ENCODE measurements around the gene PCDH15.

Gene PCDH15

GRCh38 chr10:54065106-54065505, 735.9 kb downstream of the PCDH15 start:
- H3K4me2 ChIP-seq (ENCODE audit: low read depth, low read length, poor library complexity, severe bottlenecking): no peak overlapping the region
- H3K27me3 ChIP-seq (ENCODE audit: low read length): no peaks in the 10 kb centered on the region
- H3K27ac ChIP-seq (ENCODE audit: low read depth, low read length): no peak overlapping the region
- H3K36me3 ChIP-seq (ENCODE audit: low read length): no peaks in the 10 kb centered on the region
- H4K20me1 ChIP-seq (ENCODE audit: low read depth, low read length): no peaks in the 10 kb centered on the region
- no peaks in the 10 kb centered on the region for H3K79me2 ChIP-seq (ENCODE audit: insufficient read depth, low read length)
- no peak for TF ChIP-seq CTCF (IDR thresholded peaks at IDR 0.05; ENCODE audit: insufficient read depth, low read length, poor library complexity, severe bottlenecking)
- no peak for TF ChIP-seq EZH2phosphoT487 (conservative IDR thresholded peaks at IDR 0.05; ENCODE audit: low read length)
- no peaks in the 10 kb centered on the region for H3F3A ChIP-seq (ENCODE audit: insufficient read depth)
- H3K9me2 ChIP-seq (replicated peaks; ENCODE audit: insufficient read depth, low read length): no peaks in the 10 kb centered on the region
- H2AFZ ChIP-seq (ENCODE audit: low read depth, low read length, severe bottlenecking): no peak overlapping the region
- H3K9me3 ChIP-seq (ENCODE audit: insufficient read depth, low read length): no peaks in the 10 kb centered on the region
- no peak overlapping the region for H3K9ac ChIP-seq (ENCODE audit: low read length)
- no peak overlapping the region for H3K4me3 ChIP-seq (ENCODE audit: insufficient read depth, low read length, poor library complexity, severe bottlenecking)

GRCh38 chr10:54064215-54064614, 736.8 kb downstream of the PCDH15 start:
- no peaks in the 10 kb centered on the region for H3K9me3 ChIP-seq (ENCODE audit: insufficient read depth, low read length)
- H3K9ac ChIP-seq (ENCODE audit: low read length): no peak overlapping the region
- no peaks in the 10 kb centered on the region for H3F3A ChIP-seq (ENCODE audit: insufficient read depth)
- no peaks in the 10 kb centered on the region for H3K9me2 ChIP-seq (replicated peaks; ENCODE audit: insufficient read depth, low read length)
- H3K79me2 ChIP-seq (ENCODE audit: insufficient read depth, low read length): no peaks in the 10 kb centered on the region
- no peak overlapping the region for H3K4me2 ChIP-seq (ENCODE audit: low read depth, low read length, poor library complexity, severe bottlenecking)
- H2AFZ ChIP-seq (ENCODE audit: low read depth, low read length, severe bottlenecking): no peak overlapping the region
- no peaks in the 10 kb centered on the region for H3K27me3 ChIP-seq (ENCODE audit: low read length)
- H3K27ac ChIP-seq (ENCODE audit: low read depth, low read length): no peak overlapping the region
- TF ChIP-seq CTCF (IDR thresholded peaks at IDR 0.05; ENCODE audit: insufficient read depth, low read length, poor library complexity, severe bottlenecking) (no peak), EZH2phosphoT487 (conservative IDR thresholded peaks at IDR 0.05; ENCODE audit: low read length) (no peak)
- H3K36me3 ChIP-seq (ENCODE audit: low read length): no peaks in the 10 kb centered on the region
- no peak overlapping the region for H3K4me3 ChIP-seq (ENCODE audit: insufficient read depth, low read length, poor library complexity, severe bottlenecking)
- H4K20me1 ChIP-seq (ENCODE audit: low read depth, low read length): no peaks in the 10 kb centered on the region

- no peaks in the 10 kb centered on the region for H3K9me3 ChIP-seq (ENCODE audit: insufficient read depth, low read length)
- no peak overlapping the region for H2AFZ ChIP-seq (ENCODE audit: low read depth, low read length, severe bottlenecking)
Observed at GRCh38 chr10:54063514-54063913, 737.5 kb downstream of the PCDH15 start.

More at GRCh38 chr10:54063514-54063913, 737.5 kb downstream of the PCDH15 start:
- H3K27ac ChIP-seq (ENCODE audit: low read depth, low read length): no peak overlapping the region
- no peaks in the 10 kb centered on the region for H3K36me3 ChIP-seq (ENCODE audit: low read length)
- H3K4me2 ChIP-seq (ENCODE audit: low read depth, low read length, poor library complexity, severe bottlenecking): no peak overlapping the region
- no peaks in the 10 kb centered on the region for H4K20me1 ChIP-seq (ENCODE audit: low read depth, low read length)
- no peak overlapping the region for H3K9ac ChIP-seq (ENCODE audit: low read length)
- no peaks in the 10 kb centered on the region for H3K79me2 ChIP-seq (ENCODE audit: insufficient read depth, low read length)
- no peak for TF ChIP-seq CTCF (IDR thresholded peaks at IDR 0.05; ENCODE audit: insufficient read depth, low read length, poor library complexity, severe bottlenecking)
- TF ChIP-seq EZH2phosphoT487 (conservative IDR thresholded peaks at IDR 0.05; ENCODE audit: low read length): no peak
- H3K4me3 ChIP-seq (ENCODE audit: insufficient read depth, low read length, poor library complexity, severe bottlenecking): no peak overlapping the region
- no peaks in the 10 kb centered on the region for H3K9me2 ChIP-seq (replicated peaks; ENCODE audit: insufficient read depth, low read length)
- no peaks in the 10 kb centered on the region for H3K27me3 ChIP-seq (ENCODE audit: low read length)
- no peaks in the 10 kb centered on the region for H3F3A ChIP-seq (ENCODE audit: insufficient read depth)
